ENCODE results near the gene RBPMS2.

DNA sequence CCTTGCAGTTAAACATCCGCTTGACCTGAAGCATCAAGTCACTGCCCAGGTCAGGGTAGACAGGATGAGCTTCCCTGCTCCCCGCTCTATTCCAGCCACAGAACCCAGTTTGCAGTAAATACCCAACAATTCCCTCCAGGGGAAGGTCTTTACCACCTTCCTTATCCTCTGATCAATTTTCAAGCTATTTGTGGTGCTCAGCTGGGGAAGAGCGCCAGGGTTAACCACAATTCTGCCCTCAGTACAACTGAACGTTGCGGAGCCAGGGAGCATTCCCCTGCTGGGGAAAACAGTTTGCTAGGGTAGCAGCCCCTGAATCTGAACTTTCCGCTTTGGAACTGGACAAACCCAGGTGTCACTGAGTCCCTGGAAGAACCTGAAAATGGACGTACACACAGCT, 28.5 kb downstream of the RBPMS2 start:
- TF ChIP-seq REST (IDR thresholded peaks at IDR 0.05; ENCODE audit: insufficient replicate concordance, low read depth) = no peak
- TF ChIP-seq CTCF (IDR thresholded peaks at IDR 0.05; ENCODE audit: insufficient read depth, low read length) = no peak
- no peak for TF ChIP-seq GABPA (IDR thresholded peaks at IDR 0.05; ENCODE audit: low read depth)

All from HL-60 (cell line).